ENCODE data around the gene RUFY4.

- TF ChIP-seq CTCF (IDR thresholded peaks at IDR 0.05 in 4 of 5, conservative IDR thresholded peaks at IDR 0.05 in 1 of 5), result no peak
- no peak for TF ChIP-seq POLR2A (IDR thresholded peaks at IDR 0.05)
Measured at GRCh38 chr2:218125095-218125494, 56.0 kb downstream of the RUFY4 start.
